Measurements from ENCODE around the gene ZIC5.
A peak's percentile ranks its signal among the peaks of the same experiment; 100 is the strongest.

ZIC5 gene

DNA sequence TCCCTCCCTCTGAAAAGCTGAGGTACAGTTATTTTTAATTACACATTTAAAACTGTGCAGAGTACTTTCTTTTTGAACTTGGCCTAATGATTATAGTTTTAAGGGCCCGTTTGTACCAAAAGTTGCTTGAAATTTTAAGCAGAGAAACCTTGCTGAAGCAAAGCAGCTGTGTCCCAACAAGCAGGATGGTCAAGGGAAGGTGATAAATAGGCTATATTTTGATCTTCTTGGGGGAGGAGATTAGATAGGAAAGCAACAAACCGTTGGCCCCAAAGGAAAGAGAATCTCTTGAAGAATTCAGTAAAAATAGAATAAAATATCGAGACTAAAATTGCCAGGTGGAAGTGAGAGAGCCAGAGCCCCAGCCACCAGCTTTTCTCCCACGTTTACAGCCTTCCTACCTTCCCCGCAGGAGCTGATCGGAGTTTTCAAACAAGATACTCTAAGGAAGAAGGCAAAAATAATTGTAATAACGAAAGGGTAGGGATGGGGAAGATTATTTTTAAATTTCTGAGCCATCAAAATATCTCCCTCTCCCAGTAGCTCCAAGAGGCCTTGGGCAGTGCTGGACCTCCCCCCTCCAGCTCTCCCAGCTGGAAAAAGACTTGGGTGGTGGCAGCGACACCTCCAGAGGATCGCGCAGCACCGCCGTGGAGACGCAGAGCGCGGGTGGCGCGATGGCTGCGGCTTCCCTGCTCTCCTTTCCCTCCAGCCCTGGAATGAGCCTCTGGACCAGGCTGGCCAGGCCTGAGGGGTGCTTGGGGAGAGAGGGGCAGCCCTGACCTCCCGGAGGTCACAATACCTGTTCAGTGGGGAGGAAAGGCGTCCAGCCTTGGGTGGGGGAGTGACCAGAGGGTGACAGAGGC, 15.8 kb upstream of the ZIC5 start:
- no peak for DNase-seq

DNA sequence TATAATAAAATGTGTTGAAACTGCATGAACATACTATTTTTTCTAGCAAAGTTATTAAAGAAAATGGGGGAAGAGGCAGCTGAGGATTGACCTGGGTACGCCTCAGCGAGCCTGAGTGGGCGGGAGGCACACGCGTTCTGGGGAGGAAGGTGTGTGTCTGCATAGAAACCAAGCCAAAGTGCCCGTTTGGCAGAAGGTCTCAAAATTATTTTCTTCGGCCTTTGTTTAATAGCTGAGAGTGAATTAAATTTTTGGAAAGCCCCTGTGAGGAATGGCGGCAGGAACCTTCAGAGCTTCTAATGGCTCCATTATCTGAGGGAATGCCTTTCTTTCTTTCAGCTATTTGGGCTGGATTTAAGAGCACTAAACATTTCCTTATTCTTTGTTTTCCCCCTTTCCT, 15.2 kb upstream of the ZIC5 start:
- DNase-seq, result no peak

DNA sequence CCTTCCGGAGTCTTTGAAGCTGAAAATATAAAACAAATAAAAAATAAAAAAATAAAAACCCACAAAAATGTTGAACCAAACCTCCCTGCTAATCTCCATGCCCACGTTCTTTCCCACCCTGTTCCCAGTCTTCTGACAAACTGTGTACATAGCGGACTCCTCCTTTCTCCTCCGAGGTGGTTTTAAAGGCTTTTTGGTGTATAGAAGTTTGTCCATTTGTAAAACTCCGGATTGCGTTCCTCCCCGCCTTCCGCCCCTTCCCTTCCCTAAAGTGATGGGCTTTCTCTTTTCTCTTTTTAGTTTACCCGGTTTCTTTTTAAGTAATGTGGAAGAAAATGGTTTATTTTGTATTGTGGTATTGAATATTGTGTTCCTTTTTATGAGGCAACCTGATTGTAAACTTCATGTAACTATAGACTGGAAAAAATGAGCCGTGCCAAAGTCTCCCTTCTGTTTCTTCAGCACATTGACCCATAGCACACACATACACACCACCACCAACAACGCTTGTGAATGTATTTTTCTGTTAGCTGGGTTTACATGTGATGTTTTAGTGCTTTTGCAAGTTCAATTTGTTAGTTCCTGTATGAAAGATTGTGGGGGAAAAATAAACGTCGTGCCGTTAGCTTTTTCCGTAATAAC, 14.4 kb upstream of the ZIC5 start:
- DNase-seq, result no peak

DNA sequence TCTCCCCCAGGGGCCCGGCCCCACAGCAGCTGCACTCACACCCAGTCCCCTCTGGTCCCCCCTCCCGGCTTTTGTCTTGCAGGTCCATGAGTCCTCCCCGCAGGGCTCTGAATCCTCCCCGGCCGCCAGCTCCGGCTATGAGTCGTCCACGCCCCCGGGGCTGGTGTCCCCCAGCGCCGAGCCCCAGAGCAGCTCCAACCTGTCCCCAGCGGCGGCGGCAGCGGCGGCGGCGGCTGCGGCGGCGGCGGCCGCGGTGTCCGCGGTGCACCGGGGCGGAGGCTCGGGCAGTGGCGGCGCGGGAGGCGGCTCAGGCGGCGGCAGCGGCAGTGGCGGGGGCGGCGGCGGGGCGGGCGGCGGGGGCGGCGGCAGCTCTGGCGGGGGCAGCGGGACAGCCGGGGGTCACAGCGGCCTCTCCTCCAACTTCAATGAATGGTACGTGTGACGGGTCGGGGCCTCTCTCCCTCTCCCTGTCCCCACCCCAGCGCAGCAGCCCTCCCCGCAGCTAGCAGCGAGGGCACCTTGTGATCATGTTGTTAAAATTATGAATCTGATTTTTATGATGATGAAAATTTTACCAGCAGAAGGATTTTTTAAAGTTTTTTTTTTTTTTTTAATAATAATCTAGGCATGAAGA, 13.8 kb upstream of the ZIC5 start:
- DNase-seq, result no peak

DNA sequence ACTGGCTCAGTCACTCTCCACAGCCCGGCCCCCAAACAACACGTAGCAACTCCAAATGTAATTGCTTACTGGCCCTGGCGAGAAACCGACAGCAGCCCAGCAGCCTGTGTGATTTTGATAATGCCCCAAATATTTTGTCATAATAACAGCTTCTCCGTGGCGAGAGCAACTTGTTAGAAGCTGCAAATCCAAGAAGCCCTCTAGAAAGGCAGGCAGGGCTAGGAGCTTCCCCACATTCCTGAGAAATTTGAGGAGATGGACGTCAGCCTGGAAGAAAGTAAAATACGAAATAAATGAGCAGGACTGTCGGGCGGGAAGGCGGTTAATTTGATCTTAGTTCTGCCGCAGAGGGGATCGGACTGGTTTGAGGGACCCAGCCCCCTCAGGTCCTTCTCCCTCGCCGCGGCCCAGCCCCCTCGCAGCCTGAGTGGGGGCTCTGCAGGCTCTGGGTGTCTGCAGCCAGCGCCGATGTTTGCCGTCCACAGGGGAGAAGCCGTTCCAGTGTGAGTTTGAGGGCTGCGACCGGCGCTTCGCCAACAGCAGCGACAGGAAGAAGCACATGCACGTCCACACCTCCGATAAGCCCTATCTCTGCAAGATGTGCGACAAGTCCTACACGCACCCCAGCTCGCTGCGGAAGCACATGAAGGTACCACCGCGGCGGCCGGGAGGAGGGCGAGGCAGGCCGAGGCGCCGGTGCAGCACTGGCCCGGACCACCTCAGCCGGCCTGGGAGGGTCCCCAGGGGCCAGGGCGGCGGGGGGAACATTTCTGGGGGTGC, 13.1 kb upstream of the ZIC5 start:
- no peak for DNase-seq

DNA sequence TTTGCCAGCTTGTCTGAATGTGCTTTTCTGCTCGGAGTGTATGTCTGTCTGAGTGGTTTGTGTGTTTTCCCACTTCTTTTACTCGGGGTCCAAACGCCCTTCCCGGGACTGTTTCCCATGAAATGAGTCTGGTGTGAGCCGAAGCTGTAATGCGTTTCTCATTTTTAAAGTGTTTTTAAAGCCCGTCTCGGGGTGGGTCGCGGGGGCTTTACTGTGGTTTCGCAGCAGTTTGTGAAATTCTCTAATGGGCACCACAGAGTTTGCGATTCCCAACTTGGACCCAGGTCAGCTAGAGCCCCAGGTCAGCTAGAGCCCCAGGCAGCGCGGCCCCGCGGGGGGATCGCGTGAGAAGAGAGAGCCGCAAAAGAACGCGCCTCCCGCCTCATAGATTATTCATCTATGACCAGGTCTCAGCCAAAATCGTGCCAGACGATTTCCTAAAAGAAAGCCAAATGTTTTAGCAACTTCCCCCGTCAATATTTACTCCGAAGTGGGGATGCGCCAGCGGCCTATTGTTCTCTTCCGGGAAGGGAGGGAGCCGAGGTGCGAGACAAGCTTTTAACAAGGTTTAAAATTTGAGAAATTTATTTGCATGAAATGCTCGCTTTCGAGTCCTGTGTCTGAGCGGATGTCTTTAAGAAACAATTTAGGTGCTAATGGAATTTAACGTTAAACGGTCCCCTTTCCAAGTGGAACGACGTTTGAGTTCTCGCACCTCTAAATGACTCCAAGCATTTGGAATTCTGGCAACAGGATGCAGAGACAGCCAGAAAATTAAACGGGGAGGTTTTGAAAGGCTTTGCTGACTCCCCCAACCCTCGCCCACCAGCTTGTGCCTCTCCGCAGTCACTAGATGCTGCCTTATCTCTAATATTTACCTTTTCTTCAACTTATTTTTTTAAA, 12.2 kb upstream of the ZIC5 start:
- no peak for DNase-seq

DNA sequence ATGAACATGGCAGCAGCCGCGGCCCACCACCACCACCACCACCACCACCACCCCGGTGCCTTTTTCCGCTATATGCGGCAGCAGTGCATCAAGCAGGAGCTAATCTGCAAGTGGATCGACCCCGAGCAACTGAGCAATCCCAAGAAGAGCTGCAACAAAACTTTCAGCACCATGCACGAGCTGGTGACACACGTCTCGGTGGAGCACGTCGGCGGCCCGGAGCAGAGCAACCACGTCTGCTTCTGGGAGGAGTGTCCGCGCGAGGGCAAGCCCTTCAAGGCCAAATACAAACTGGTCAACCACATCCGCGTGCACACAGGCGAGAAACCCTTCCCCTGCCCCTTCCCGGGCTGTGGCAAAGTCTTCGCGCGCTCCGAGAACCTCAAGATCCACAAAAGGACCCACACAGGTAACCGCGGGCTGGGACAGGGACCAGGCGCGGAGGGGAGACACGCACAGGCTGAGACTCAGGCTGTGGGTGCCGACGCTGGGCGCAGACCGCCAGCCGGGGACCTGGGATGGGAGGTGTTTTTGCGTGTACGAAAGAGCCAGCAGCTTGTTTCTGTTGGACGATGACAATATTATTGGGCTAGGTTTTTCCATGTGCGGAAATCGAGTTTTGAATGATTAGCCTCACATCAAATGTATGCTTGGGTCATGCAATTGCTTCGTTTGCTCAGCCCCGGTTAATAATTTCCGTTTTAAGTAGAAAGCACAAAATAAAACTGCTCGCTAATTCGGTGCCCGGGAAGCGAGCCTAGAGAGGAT, 11.3 kb upstream of the ZIC5 start:
- DNase-seq, result no peak

DNA sequence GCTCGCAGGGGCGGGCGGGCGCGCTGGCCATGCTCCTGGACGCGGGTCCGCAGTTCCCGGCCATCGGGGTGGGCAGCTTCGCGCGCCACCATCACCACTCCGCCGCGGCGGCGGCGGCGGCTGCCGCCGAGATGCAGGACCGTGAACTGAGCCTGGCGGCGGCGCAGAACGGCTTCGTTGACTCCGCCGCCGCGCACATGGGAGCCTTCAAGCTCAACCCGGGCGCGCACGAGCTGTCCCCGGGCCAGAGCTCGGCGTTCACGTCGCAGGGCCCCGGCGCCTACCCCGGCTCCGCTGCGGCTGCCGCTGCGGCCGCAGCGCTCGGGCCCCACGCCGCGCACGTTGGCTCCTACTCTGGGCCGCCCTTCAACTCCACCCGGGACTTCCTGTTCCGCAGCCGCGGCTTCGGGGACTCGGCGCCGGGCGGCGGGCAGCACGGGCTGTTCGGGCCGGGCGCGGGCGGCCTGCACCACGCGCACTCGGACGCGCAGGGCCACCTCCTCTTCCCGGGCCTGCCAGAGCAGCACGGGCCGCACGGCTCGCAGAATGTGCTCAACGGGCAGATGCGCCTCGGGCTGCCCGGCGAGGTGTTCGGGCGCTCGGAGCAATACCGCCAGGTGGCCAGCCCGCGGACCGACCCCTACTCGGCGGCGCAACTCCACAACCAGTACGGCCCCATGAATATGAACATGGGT, 10.6 kb upstream of the ZIC5 start:
- peak; percentile 9 for DNase-seq

DNA sequence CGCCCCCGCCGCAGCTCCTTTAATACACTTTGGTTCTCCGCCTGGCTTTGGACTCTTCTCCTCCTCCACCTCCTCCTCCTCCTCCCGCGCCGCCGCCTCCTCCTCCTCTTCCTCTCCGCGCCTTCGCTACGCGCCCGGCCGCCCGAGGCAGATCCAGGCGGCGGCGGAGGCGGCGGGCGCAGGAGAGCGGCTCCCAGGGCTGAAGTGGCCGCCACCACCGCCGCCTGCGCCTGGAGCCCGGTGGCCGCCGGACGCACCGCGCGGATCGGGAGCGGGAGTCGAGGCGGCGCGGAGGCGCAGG, 10.1 kb upstream of the ZIC5 start, which contains the start of gene ZIC2:
Gene ZIC2 (plus strand): TSS at position 50 of the 301 bp plus-strand sequence. CDS start 281 bp downstream, outside the sequence.
- no peak for DNase-seq

DNA sequence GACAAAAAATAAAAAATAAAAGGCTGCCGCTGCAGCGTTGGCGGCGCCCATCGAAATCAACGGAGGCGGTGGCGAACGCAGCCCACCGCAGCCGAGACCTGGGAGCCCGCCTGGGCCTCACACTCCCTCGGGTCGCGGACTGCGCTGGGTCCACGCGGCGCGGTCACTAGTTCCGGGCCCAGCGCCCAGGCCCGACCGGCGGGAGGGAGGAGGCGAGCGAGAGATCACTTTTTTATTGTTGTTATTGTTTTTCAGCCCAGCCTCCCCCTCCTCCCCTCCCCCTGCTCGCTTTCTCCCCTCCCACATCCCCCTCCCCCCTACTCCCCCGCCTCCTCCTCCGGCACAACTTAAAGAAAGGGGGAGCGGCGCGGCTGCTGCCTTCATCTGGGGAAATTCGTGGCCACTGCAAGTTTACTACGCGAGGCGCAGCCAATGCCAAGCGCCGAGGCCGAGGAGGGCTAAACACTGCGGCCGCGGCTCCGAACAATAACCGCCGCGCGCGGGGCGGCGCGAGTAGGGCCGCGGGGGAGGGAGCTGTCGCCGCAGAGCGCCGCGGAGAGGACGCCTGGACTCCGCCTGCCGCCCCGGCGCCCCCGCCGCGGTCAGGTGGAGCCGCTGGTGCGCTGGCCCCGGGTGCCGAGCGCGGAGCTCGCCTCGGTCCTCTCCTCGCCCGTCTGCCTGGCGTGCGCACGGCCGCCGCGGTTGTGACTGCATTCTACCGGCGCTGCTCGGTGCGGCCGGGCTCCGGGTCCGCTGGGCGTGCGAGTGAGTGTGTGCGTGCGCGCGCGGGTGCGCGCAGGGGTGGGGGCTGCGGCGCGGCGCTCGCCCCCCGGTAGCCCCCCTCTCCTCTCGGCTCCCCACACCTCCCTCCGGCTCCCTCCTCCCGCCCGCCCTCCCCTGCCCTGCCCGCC, 9.5 kb upstream of the ZIC5 start:
- DNase-seq, result peak; percentile 32

DNA sequence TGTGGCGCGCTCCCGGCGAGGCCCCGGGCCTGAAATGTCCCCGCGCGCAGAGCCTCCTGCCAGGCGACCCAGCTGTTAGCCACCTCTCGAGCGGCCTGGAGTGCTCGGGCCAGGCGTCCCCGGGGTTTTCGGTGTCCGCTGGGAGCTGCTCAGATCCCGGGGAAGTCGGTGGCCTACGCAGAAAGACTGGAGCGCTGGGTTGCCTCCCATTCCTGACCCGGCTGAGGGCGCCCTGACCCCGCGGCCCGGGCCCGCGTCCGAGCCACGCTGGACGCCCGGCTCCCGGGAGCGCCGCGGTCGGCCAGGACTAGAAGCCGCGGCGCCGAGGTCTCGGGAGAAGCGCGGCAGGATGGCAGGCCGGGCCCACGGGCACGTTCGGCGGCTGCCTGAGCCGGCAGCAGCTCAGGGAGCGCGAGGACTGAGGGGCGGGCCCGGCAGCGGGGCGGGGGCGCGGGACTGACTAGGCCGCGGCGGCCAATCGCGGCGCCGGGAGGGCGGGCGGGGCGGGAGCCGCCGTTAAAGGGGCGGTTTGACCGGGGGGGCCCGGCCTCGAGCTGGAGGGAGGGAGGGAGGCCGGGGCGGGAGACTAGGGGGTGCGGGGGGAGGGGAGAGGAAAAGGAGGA, 8.7 kb upstream of the ZIC5 start:
- DNase-seq, result peak; percentile 31

DNA sequence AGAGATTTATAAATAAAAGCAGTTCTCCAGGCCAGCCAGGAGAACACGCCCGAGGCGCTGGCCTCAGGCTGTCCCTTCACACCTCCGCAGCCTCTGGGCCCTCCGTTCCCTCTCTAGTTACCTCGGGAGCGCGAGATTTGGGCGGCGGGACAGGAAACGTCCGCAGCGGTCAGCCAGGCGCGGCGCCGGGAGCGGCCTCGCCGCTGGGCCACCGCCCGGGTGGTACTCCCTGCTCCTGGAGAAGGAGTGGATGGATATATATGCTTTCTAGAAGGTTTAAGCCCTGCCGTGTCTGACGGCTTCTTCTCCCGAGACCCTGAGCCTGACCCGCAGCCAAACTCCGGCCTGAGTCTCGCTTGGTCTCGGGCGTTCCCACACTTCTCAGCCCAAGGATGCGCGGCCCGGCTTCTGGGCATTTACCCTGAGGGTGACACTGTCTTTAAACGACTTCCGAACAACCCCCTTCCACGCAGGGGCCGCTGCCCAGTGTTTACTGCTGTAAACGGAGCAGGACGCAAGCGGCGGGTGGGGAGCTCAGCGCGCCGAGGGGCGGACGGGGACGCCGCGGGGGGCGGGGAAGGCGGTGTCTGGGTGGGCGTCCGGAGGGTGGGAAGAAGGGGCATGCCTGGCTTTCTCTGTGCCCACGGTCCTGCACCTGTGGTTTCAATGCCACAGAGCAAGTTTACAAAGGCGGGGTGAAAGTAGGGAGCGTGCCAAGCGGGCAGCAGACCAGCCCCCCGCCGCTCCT, 8.1 kb upstream of the ZIC5 start:
- DNase-seq, result no peak

DNA sequence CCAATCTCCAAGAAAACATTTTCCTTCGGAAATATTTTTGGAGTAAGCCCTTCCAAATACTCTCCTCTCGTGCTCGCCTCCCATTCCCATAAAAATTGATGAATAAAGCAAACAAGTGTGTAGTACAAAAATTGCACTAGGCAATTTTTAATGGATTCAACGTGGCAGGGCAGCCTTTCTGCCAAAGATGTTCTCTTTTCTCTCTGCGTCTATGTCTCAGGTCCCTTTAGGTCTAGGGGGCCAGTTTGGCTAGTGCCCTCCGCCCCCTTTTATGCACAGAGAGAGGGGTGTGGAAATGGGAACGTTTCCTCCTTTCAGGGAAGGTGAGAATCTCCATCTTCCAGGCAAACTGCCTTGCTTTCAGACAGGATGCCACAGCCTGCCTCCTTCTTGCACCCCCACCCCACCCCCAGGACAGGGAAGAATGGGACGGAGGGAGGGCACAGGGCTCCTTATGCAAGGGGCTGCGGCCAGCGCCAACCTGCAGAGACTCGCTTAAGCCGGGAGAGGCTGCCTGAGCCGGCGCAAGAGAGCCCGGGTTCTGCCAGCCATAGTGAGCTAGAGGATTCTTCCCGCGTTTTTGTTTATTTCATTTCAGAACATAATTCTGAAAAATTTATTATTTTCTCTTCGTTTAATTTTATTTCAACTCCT, 7.4 kb upstream of the ZIC5 start:
- no peak for DNase-seq

DNA sequence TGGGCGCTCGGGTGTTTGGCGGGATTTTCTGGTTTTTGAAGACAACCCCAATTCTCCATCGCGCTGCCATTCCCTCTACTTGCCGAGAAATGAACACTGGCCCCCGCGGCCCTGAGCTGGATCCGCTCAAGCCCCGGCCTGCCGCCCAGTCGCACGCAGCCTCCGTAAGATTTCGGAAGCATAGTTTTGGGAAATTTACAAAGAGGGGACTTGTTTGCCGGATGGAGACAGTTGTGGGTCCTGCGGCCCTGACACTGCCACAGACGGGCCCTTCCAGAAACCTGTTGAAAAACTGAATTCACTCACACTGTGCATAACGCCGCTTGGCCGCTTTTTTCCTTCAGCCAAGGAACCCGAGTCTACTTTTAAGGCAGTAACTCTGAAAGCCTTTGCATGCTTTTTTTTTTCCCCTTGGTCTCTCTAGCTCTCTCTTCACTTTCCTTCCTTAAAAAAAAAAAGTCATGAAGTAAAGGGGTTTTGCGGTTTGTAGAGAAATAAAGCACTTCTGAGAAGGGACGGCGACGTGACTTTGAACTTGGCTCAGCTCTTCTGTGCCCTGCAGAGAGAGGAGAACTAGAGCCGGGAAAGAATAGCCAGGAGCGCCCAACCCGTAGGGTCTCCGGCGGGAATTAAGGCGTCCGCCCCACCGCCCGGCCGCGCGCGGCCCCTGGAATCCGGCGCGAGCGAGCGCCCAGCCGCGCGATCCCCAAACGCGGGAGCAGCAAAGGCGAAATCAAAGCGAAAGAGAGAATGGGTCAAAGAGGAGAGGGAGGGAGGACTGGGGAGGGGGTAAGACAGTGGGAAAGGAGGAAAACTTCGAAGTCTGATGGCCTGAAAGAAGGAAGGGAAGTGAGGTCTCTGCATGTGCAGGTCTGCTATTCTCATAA, 6.6 kb upstream of the ZIC5 start:
- peak; percentile 36 for DNase-seq

DNA sequence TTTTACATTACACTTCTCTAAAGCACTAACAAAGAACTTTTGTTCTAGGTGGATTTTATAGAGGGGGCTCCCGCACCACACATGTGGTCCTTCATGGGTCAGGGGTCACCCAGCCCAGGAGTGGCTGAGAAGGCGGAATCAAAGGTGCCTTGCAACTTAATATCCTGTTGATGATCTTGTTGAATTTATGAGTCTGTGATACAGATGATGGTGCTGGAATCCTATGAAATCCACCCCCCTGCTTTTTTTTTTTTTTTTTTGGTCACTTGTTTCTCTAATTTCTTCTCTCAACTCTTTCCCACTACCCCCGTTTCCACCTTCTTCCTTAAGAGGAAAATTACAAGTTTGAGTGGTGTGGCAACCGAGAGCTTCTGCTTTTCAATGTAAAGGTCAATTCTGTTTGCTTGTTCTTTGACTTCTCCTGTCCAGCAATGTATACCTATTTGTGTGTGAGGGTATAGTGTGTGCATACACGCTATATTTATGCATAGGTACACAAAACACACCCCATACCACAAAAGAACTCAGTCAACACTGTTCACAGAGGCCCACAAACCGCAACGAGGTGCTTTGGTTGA, 5.9 kb upstream of the ZIC5 start:
- DNase-seq, result peak; percentile 39

DNA sequence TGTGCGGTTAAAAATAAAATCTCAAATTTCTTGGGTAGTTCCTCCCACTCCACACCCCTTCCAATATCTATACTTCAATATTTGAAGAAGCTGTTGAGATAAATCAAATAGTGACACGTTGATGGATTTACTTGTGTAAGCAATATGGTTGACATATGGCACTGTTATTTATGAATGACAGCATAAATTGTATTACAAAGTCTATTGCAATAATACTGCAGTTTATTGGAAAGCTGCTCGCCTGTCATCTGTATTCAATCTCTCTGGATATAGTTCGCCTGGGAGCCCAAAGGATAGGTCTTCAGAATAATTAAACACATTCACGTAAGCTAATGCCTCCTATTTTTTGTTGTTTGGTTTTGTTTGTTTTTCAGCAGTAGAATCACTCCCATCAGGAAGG, 5.0 kb upstream of the ZIC5 start:
- DNase-seq, result no peak
